ENCODE results near the gene CHST15. TPM values are rescaled to one million over a fixed set of nuclear protein-coding genes. Genes with fewer than 3 reads are reported as not detected.

The CHST15 gene
- total RNA-seq, 2 donors from 2014 or later: 18.5 to 21.5 TPM

- Histone ChIP-seq H3K4me3 (no peak overlapping the region), H3K27ac (no peak overlapping the region), H3K27me3 (peaks cover 0 to 5% of the 10 kb centered on the region in 2 donors), H3K36me3 (replicated peaks in 1 of 2; ENCODE audit: insufficient read depth in 1 of 2, low read depth in 2 of 2) (no peaks in the 10 kb centered on the region), H3K9me3 (no peaks in the 10 kb centered on the region), H3K4me1 (peaks cover 48% of the 10 kb centered on the region)
- intact Hi-C loops (cut with DNase I): no loop called here
- no peak for DNase-seq
- 56 to 68% methylated on average over 5 of the region's 5 CpGs for WGBS, 2 donors
- TF ChIP-seq CTCF (IDR thresholded peaks at IDR 0.05) (no peak), POLR2A (IDR thresholded peaks at IDR 0.05) (no peak)
- ATAC-seq: no peak
These were observed 3.5 kb downstream of the CHST15 start for GRCh38 chr10:124089859-124090258.

DNA sequence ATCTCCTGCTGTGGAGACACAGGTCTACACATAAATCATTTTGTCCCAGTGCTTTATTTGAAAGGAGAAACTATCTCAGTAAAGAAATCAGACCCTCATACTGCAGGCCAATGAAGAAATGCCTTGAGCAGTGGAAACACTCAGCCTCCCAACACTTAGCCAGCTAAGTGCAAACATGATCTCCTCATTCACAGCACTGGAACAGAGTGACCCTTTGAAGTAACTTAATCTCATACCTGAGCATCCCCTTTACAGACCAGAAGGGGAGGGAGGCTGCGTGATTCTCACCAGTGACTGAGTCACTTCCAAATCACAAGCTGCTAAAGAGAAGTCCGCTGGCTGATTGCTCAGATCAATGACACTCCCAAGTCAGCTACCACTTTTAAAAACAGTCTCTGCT is 4.5 kb downstream of the CHST15 start:
- Histone ChIP-seq H3K4me3 (no peak overlapping the region), H3K4me1 (peaks cover 39% of the 10 kb centered on the region), H3K27ac (no peak overlapping the region), H3K27me3 (peaks cover 0 to under 1% of the 10 kb centered on the region in 2 donors), H3K9me3 (no peaks in the 10 kb centered on the region), H3K36me3 (replicated peaks in 1 of 2; ENCODE audit: insufficient read depth in 1 of 2, low read depth in 2 of 2) (no peaks in the 10 kb centered on the region)
- no peak for ATAC-seq
- intact Hi-C loops (cut with DNase I): no loop called here
- TF ChIP-seq CTCF (IDR thresholded peaks at IDR 0.05) (no peak), POLR2A (IDR thresholded peaks at IDR 0.05) (no peak)
- WGBS, 2 donors: 63 to 86% methylated on average over 2 of the region's 2 CpGs
- no peak for DNase-seq

DNA sequence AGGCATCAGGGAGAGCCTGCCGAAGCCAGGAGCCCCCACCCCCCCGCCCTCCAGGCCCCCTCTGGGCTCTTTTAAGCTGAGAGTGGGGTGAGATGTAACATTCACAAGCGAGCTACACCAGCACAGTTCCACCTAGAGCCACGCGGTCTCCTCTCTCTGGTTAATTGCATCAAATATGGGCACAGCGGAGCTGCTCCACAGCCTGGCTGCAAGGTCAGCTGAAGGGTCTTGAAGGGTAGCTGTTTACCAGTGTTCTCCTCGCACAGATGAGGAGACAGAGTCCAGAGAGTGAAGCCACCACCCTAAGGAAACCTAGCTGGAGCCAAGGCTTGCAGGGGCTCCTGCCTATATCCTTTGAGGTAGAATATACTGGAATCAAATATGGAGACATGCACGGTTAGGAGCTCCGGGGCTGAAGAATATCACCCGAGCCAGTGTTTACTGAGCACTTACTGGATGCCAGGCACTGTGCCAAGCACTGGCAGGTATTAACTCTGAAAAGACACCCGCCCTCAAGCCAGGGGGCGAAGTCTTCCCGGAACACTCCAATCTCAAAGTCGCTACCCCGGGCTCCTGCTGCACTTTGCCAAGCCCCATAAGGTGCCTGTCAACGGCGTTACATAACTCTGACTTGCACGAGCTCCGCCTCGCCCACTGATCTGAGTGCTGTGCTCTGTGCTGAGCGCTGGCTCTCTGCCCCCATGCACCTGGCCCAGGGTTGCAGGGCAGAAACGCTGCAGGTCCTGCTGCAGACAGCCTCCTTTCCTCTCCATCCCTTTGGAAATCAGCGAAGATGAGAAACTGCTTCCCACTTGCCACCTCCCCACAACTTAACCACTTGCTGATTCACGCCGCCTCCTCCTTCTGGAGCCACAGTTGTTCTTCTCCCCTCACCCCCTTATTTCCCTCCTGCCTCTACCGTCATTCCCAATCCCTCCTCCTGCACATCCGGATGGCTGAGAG is 5.4 kb downstream of the CHST15 start:
- Histone ChIP-seq H3K36me3 (replicated peaks in 1 of 2; ENCODE audit: insufficient read depth in 1 of 2, low read depth in 2 of 2) (no peaks in the 10 kb centered on the region), H3K27ac (no peak overlapping the region), H3K4me3 (no peak overlapping the region), H3K4me1 (peaks cover 31% of the 10 kb centered on the region), H3K27me3 (no peaks in the 10 kb centered on the region), H3K9me3 (no peaks in the 10 kb centered on the region)
- intact Hi-C loops (cut with DNase I): no loop called here
- ATAC-seq (no peak), DNase-seq (peak; percentile 22 to 55 (median 52))
- 54 to 58% methylated on average over 19 to 27 of the region's 27 CpGs for WGBS, 2 donors
- no peak for TF ChIP-seq POLR2A (IDR thresholded peaks at IDR 0.05)

GRCh38 chr10:124086787-124087671 is 6.4 kb downstream of the CHST15 start:
- H3K9me3 ChIP-seq: no peaks in the 10 kb centered on the region
- H3K36me3 ChIP-seq (replicated peaks in 1 of 2; ENCODE audit: insufficient read depth in 1 of 2, low read depth in 2 of 2): no peaks in the 10 kb centered on the region
- H3K4me1 ChIP-seq: peaks cover 25% of the 10 kb centered on the region
- WGBS, 2 donors: 75 to 81% methylated on average over 18 of the region's 18 CpGs
- no peaks in the 10 kb centered on the region for H3K27me3 ChIP-seq
- intact Hi-C loops (cut with DNase I): no loop called here
- ATAC-seq (no peak), DNase-seq (no peak)
- TF ChIP-seq POLR2A (IDR thresholded peaks at IDR 0.05): no peak
- TF ChIP-seq CTCF (IDR thresholded peaks at IDR 0.05): no peak
- no peak overlapping the region for H3K4me3 ChIP-seq
- no peak overlapping the region for H3K27ac ChIP-seq

GRCh38 chr10:124086097-124086710 is 7.2 kb downstream of the CHST15 start:
- no peak overlapping the region for H3K4me3 ChIP-seq
- no peak for TF ChIP-seq CTCF (IDR thresholded peaks at IDR 0.05)
- no peak for TF ChIP-seq POLR2A (IDR thresholded peaks at IDR 0.05)
- WGBS, 2 donors: 64 to 77% methylated on average over 14 of the region's 14 CpGs
- no peak overlapping the region for H3K27ac ChIP-seq
- H3K36me3 ChIP-seq (replicated peaks in 1 of 2; ENCODE audit: insufficient read depth in 1 of 2, low read depth in 2 of 2): no peaks in the 10 kb centered on the region
- no peak for ATAC-seq
- intact Hi-C loops (cut with DNase I): no loop called here
- DNase-seq: no peak
- no peaks in the 10 kb centered on the region for H3K9me3 ChIP-seq
- H3K4me1 ChIP-seq: peaks cover 25% of the 10 kb centered on the region
- H3K27me3 ChIP-seq: no peaks in the 10 kb centered on the region
